Cerebellar cortex (tissue), 1 donor: ENCODE results near the gene C16orf89.
"Not testable (repeated sequence)": the region's sequence is repeated elsewhere in the genome, so short reads cannot be mapped to it uniquely, and the experiment has no call there.

Experiments
- DNase-seq: peaks from one replicate; pipeline ENCODE4 v3.0.0-alpha.2; 2015; ENCODE audit warnings: low spot score

C16orf89 gene

DNA sequence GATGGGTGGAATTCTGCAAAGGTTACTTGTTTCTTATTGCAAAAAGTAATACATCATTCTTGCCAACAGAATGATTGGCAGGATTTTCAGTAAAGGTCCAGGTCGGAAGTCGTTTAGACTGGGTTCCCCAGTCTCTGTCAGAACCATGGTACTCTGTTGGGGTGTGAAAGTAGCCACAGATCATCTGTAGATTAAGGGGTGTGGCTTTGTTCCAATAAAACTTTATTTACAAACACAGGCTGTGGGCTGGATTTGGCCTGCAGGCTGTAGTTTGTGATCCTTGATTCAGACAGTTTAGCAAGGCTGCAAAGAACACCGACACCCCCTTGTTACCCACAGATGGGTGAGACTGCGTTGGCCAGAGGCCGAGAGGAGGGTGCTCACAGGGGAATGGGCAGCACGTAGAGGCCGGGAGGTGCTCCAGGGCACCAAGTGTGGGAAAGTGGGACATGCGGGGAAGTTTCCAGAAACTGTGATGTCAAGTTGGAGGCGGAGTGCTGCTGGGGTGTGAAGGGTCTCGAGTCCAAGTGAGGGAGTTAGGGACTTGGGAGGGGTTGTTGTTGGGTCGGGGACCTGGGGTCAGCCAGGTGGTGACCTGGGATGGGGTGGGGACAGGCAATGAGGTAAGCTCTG is 18.5 kb upstream of the C16orf89 start:
- DNase-seq = not testable (repeated sequence)

DNA sequence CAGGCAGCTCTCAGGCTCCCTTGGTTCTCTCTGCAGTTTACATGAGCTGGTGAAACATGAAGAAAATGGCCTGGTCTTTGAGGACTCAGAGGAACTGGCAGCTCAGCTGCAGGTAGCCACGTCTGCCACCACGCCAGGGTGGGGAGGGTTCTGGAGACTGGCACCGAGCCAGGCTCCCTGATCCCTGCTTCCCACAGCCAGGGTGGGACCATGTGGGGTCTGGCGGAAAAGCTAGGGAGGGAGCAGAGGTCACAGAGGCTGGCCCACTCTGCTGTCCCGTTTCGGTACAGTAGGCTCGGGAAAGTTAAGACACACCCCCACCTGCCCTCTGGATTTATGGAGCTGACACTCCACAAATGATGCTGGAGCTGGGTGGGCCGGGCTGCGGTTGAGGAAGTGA is 17.9 kb upstream of the C16orf89 start:
- not testable (repeated sequence) for DNase-seq

DNA sequence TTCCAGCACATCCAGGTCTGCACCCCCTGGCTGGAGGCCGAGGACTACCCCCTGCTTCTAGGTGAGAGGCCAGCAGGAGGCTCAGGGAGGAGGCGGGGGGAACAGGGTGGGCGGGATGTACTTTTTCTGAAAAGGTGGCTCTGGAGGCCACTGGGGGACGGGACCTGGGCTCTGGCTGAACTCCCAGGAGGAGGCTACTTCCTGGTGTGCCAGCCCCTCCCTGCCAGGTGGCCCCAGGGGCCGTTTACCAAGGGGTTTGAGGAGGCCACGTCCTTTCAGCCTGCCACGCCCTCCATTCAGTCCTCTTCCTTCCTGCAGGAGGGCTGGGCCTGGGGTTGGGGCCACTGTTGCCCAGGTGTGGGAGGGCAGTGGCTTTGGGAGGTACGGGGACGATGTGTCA is 15.2 kb upstream of the C16orf89 start:
- not testable (repeated sequence) for DNase-seq

- not testable (repeated sequence) for DNase-seq
Observed at GRCh38 chr16:5080461-5080860, 14.7 kb upstream of the C16orf89 start.

DNA sequence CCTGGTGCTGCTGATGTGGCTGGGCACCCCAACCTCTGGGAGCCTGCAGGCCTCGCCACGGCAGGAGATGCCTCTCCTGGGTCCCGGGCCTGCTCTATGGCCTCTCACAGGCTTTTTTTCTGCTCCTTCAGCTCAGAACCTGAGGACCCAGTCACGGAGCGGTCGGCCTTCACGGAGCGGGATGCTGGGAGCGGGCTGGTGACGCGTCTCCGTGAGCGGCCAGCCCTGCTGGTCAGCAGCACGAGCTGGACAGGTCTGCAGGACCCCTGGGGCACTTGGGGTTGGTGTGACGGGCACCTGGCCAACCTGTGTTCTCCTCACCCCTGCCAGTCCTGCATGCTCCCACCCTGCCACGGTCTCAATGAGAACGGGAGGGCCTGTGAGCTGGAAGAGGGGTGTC is 12.9 kb upstream of the C16orf89 start:
- DNase-seq = no peak

- no peak for DNase-seq
Observed at GRCh38 chr16:5077304-5077703, 11.5 kb upstream of the C16orf89 start.

DNA sequence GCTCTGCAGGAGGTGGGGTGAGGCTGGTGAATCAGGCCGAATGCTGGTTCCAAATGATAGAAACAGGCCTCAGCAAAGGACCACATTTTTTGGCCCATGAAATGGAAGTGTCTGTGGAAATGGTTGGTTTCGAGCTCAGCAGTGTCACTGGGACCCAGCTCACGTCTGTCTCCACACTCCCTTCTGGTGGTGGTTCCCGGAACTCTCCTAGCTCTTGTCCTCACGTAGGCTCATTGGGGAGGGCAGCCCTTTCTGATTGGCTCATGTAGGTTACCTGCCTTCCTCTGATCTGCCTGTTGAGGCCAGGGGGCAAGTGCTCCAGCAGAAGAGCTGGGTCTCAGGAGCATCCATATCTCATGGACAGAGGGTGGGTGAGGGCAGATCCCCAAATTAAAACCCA is 9.9 kb upstream of the C16orf89 start:
- DNase-seq = peak; percentile 33

DNA sequence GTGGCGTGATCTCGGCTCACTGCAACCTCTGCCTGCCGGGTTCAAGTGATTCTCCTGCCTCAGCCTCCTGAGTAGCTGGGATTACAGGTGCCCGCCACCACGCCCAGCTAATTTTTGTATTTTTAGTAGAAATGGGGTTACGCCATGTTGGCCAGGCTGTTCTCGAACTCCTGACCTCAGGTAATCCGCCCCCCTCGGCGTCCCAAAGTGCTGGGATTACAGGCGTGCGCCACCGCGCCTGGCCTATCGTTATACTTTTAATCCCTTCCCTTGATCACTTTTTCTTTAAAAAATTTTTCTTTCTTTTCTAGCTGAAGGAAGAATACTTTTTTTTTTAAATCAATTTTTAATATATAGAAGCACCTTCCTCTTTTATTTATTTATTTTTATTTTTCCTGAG is 8.0 kb upstream of the C16orf89 start:
- DNase-seq = not testable (repeated sequence)

GRCh38 chr16:5073279-5073629 is 7.5 kb upstream of the C16orf89 start:
- no peak for DNase-seq

DNA sequence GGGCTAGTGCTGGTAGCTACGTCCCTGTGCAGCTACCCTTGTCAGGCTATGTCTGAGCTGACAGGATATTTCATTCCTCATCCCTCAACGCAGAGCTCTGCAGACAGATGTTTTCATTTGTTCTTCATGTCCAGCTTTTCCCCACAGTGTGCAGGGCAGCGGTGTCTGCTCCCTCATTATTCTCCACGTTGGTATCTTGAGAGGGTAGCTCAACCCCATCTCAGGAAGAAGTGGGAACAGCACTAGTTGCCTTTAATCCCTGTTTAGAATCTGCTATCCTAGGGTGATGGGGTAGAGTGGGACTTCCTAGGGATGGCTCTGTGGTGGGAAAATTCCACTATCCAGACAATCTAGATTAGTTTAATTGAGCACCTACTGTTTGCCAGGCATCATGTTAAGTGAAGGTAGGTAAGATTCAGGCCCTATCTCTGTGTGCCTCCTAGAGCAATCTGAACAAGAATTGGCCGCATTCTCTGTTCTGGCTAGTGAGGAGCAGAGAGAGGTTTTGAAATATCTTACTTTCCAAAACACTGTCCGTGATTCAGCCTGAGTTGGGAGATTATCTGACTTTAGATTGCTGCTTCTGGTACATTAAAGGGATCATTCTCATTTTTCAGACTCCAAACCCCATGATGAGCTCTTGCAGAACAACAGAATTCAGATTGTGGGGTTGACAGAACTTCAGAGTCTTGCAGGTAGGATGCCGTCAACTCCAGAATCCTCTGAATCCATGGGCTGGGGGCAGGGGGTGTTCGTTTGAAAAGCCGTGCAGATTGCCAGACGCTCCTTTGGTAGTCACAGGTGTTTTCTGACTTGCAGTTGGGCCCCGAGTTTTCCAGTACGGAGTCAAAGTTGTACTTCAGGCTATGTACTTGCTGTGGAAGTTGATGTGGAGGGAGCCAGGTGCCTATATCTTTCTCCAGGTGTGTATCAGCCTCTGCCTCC is 6.8 kb upstream of the C16orf89 start:
- no peak for DNase-seq

GRCh38 chr16:5071681-5072333 is 6.1 kb upstream of the C16orf89 start, which contains the start of gene ALG1:
Gene ALG1, plus strand, starts transcription at chr16:5071843. Its CDS starts 7 bp downstream, at chr16:5071850.
- peak; percentile 81 for DNase-seq

- DNase-seq = no peak
Observed at GRCh38 chr16:5071341-5071680, 5.6 kb upstream of the C16orf89 start.

DNA sequence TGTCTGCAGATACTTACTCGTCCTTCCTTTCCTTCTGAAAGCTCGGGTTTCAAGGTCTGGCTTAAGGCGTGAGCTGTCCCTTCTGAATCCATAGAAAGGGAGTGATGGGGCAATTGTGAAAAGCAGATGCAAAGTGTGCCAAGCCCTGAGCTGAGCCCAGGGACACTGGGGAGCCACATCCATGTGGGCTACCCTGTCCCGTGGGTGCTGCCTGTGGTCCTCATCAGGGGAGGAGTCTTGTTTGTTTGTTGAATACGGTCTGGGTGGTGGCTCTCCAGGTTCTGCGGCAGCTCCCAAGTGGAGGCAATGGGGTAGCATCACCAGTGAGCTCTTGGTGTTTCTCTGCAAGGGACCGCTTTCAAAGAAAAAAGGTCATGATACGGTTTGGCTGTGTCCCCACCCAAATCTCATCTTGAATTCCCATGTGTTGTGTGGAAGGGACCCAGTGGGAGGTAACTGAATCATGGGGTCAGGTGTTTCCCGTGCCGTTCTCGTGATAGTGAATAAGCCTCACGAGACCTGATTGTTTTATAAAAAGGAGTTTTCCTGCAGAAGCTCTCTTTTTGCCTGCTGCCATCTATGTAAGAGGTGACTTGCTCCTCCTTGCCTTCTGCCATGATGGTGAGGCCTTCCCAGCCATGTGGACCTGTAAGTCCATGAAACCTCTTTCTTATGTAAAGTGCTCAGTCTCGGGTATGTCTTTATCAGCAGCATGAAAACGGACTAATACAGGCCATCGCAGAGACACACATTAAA is 4.9 kb upstream of the C16orf89 start:
- no peak for DNase-seq

GRCh38 chr16:5069854-5070253 is 4.1 kb upstream of the C16orf89 start:
- DNase-seq = no peak

DNA sequence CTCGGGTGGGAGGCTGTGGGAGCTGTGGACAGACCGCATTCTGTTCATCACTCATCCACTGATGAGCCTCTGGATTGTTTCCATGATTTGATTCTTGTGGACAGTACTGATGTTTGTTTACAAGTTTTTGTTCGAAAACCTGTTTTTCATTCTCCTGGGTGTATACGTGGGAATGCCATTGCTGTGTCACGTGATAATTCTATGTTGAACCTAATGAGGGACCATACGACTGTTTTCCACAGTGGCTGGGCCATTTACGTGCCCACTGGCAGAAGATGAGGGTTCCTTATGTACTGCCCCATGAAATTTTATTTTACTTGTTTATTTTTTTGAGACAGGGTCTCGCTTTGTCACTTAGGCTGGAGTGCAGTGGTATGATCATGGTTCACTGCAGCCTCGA is 3.3 kb upstream of the C16orf89 start:
- no peak for DNase-seq

DNA sequence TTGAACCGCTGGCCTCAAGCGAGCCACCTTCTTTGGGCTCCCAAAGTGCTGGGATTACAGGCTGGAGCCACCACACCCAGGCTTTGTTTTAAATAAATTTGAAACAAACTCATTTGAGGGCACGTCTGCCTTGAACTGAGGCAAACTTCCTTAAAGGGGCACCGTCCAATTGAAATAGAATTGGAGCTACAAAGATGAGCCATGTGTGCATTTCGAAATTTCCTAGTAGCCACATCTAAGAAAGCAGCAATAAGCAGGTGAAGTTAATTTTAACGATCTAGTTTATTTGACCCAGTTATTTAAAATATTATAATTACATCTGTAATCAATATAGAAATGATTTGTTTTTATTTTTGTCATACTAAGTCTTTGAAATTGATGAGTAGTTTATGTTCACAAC is 755 bp upstream of the C16orf89 start:
- no peak for DNase-seq

- DNase-seq = no peak
Observed at GRCh38 chr16:5065326-5065725, 430 bp downstream of the C16orf89 start.

GRCh38 chr16:5064915-5065314 is 841 bp downstream of the C16orf89 start:
- peak; percentile 5 for DNase-seq

GRCh38 chr16:5062790-5063765 is 2.7 kb downstream of the C16orf89 start:
- peak; percentile 4 for DNase-seq

DNA sequence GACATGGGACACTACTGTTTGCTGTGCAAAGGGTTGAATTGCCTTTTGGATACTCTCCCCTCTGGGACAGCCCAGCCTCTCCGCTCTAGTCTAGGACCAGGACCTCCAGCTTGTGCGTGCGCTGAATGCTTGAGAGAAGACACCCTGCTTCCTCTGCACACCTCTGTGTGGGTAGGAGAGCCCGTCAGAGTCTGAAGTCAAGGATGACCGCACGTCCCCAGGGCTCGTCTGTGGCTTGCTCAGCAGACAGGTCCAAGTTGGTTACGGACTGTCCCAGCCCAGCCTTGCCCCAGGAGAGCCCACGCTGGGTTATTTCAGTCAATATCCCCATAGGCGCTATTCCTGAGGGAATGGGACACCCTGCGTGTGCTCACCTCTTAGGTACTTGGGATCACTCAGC is 3.7 kb downstream of the C16orf89 start:
- DNase-seq = no peak

GRCh38 chr16:5060073-5060641 is 5.6 kb downstream of the C16orf89 start:
- DNase-seq = no peak
